Spleen (tissue), 11 donors: Measurements from ENCODE around the gene SERPINB12. TPM values are rescaled to one million over a fixed set of nuclear protein-coding genes. Genes with fewer than 3 reads are reported as not detected.

ENCODE experiments used
- DNase-seq: peaks from one replicate; pipeline ENCODE4 v3.0.0-alpha.2; 2020
- H3K27ac ChIP-seq, 8 donors: fragments of 200-600 bp; sonication (generic) in 7 of 8; 1 replicate in 4 of 8; 2 replicates in 4 of 8; pipeline versions ENCODE4 v1.5.0 to v1.8.0; 2016 to 2021; ENCODE audit warnings: inconsistent platforms in 4 of 8, mild to moderate bottlenecking in 4 of 8, moderate library complexity in 1 of 8
- H3K27me3 ChIP-seq, 7 donors: fragments of 200-600 bp; sonication (generic) in 6 of 7; replicated peaks in 1 of 7; 1 replicate in 4 of 7; 2 replicates in 3 of 7; pipeline versions ENCODE4 v1.5.0 to v1.8.0; 2016 to 2021; ENCODE audit warnings: inconsistent platforms in 3 of 7, mild to moderate bottlenecking in 1 of 7
- H3K36me3 ChIP-seq, 6 donors: fragments of 200-600 bp; sonication (generic) in 5 of 6; 1 replicate in 4 of 6; 2 replicates in 2 of 6; pipeline versions ENCODE4 v1.5.0 to v1.8.0; 2016 to 2021; ENCODE audit warnings: inconsistent platforms in 2 of 6
- H3K4me1 ChIP-seq, 6 donors: fragments of 200-600 bp; sonication (generic) in 5 of 6; 1 replicate in 3 of 6; 2 replicates in 3 of 6; pipeline versions ENCODE4 v1.5.0 to v1.8.0; 2016 to 2021; ENCODE audit warnings: inconsistent platforms in 3 of 6
- H3K4me3 ChIP-seq, 8 donors: fragments of 200-600 bp; sonication (generic) in 7 of 8; 1 replicate in 4 of 8; 2 replicates in 4 of 8; pipeline versions ENCODE4 v1.5.0 to v1.8.0; 2016 to 2021; ENCODE audit warnings: inconsistent platforms in 4 of 8, mild to moderate bottlenecking in 4 of 8, moderate library complexity in 2 of 8
- H3K9me3 ChIP-seq, 8 donors: fragments of 200-600 bp; sonication (generic) in 7 of 8; 1 replicate in 4 of 8; 2 replicates in 4 of 8; pipeline versions ENCODE4 v1.5.0 to v1.8.0; 2016 to 2021; ENCODE audit warnings: inconsistent platforms in 4 of 8
- POLR2A ChIP-seq, 3 donors: fragments of 450-650 bp; IDR thresholded peaks; one replicate each; pipeline ENCODE4 v1.5.1; 2017; ENCODE audit warnings: antibody characterized with exemption in 3 of 3, mild to moderate bottlenecking in 1 of 3
- POLR2AphosphoS5 ChIP-seq, 3 donors: sonication (generic); formaldehyde crosslinking; IDR thresholded peaks; one replicate each; pipeline ENCODE4 v1.5.1; 2017; ENCODE audit warnings: antibody characterized with exemption in 3 of 3
- WGBS, 5 donors: extraction: QIAGEN DNeasy Blood & Tissue Kit in 3 of 5; methylation state at CpG; one replicate each; pipeline versions ENCODE4 v1.1.5 to v1.1.7; 2013 to 2018; 5-methylcytosine and 5-hydroxymethylcytosine counted together
- intact Hi-C: fragments of 100-400 bp; cut with DNase I; formaldehyde crosslinking; loops from one replicate; pipeline ENCODE4 v1.15.0; 2023; ENCODE audit warnings: low total_unique reads
- polyA plus RNA-seq, 3 donors: library from polyadenylated mRNA; stranded (reverse); fragments of 200-250 nt; gene quantifications; one replicate each; pipeline ENCODE4 v1.2.1, GENCODE V29; 2013
- total RNA-seq, 7 donors: library from RNA; depleted of rRNA in 3 of 7; stranded (reverse); fragments of >200 nt in 3 of 7; fragmentation: NEBNext Ultra II Directional in 4 of 7; extraction: Animal tissue kit (Norgen Biotek cat#: 25700) in 4 of 7; gene quantifications; one replicate each; pipeline versions ENCODE4 v1.1.0 to v1.2.1, GENCODE V29; 2016 to 2021
- TF ChIP-seq, protein P1 (sequence below), 11 experiments: fragments of 200-600 bp in 7 of 11; fragments of 450-650 bp in 4 of 11; sonication (generic) in 4 of 11; IDR thresholded peaks in 8 of 11; conservative IDR thresholded peaks in 3 of 11; 1 replicate in 7 of 11; 2 replicates in 4 of 11; pipeline versions ENCODE4 v1.4.0 to v1.8.0; 2016 to 2021; ENCODE audit warnings: antibody characterized with exemption in 11 of 11, inconsistent platforms in 4 of 11, mild to moderate bottlenecking in 1 of 11
- donor health status: healthy with polysubstance abuse.
- donor health status: DM: no; HTN: no; CAD: no; lungs with moderate emphysema.
- donor health status: DM: no; HTN: no; CAD: no.
- donor health status: Bipolar disorder and iron deficiency.
- donor health status: healthy.
- donor health status: DM: no; HTN: no; CAD: no.
- donor health status: DM: yes; HTN: yes; CAD: no.

The SERPINB12 gene
- total and polyA plus RNA-seq, 10 donors = not detected

DNA sequence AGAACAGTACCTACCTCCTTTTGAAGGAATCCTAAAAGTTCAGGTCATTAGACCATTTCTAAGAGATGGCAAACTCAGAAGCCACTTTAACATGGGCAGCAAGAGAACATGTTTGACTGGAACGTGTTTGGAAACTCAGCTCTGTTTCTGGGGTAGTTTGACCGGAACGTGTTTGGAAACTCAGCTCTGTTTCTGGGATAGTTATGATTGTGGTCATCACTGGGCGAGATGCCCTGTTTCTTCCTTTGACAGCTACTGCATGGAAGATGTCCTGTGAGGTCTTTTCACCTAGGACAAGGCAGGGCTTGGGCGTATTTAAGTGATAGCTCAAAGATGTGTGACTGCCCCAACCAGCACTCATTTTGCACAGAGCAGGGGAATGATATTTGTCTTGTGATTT lies 25.1 kb downstream of the SERPINB12 start:
- intact Hi-C loops = no loop called here
- H3K4me1 ChIP-seq = no peaks in the 10 kb centered on the region
- WGBS, 5 donors = 80 to 88% (median 86%) methylated on average over 4 to 5 of the region's 5 CpGs
- TF ChIP-seq, protein P1, sequence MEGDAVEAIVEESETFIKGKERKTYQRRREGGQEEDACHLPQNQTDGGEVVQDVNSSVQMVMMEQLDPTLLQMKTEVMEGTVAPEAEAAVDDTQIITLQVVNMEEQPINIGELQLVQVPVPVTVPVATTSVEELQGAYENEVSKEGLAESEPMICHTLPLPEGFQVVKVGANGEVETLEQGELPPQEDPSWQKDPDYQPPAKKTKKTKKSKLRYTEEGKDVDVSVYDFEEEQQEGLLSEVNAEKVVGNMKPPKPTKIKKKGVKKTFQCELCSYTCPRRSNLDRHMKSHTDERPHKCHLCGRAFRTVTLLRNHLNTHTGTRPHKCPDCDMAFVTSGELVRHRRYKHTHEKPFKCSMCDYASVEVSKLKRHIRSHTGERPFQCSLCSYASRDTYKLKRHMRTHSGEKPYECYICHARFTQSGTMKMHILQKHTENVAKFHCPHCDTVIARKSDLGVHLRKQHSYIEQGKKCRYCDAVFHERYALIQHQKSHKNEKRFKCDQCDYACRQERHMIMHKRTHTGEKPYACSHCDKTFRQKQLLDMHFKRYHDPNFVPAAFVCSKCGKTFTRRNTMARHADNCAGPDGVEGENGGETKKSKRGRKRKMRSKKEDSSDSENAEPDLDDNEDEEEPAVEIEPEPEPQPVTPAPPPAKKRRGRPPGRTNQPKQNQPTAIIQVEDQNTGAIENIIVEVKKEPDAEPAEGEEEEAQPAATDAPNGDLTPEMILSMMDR (IDR thresholded peaks at IDR 0.05 in 8 of 11, conservative IDR thresholded peaks at IDR 0.05 in 3 of 11) = no peak
- TF ChIP-seq POLR2A (IDR thresholded peaks at IDR 0.05) = no peak
- TF ChIP-seq POLR2AphosphoS5 (IDR thresholded peaks at IDR 0.05) = no peak
- no peak overlapping the region for H3K4me3 ChIP-seq
- no peak for DNase-seq
- H3K27ac ChIP-seq = no peak overlapping the region
- H3K9me3 ChIP-seq = no peaks in the 10 kb centered on the region
- peaks cover 0 to 5% (median 0%) of the 10 kb centered on the region in 7 donors for H3K27me3 ChIP-seq
- no peaks in the 10 kb centered on the region for H3K36me3 ChIP-seq

DNA sequence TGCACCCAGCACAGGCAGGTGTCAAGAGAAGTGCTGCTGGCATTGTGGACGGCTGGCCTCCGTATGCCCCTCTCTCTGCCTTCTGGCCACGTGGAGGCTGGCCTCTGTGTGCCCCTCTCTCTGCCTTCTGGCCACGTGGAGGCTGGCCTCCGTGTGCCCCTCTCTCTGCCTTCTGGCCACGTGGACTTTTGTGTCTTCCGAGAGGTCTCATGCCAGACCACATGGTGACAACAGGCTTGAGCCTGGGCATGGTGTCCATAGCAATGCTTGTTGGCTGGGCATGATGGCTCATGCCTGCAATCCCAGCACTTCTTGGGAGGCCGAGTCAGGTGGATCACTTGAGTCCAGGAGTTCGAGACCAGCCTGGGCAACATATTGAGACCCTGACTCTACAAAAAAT lies 25.7 kb downstream of the SERPINB12 start:
- intact Hi-C loops = no loop called here
- no peaks in the 10 kb centered on the region for H3K36me3 ChIP-seq
- no peak overlapping the region for H3K27ac ChIP-seq
- peaks cover 0 to 5% (median 0%) of the 10 kb centered on the region in 7 donors for H3K27me3 ChIP-seq
- H3K4me3 ChIP-seq = no peak overlapping the region
- TF ChIP-seq POLR2A (IDR thresholded peaks at IDR 0.05) = no peak
- TF ChIP-seq, protein P1 (IDR thresholded peaks at IDR 0.05 in 8 of 11, conservative IDR thresholded peaks at IDR 0.05 in 3 of 11) = no peak
- H3K9me3 ChIP-seq = no peaks in the 10 kb centered on the region
- no peak for DNase-seq
- whole genome bisulfite sequencing, 5 donors = 70 to 81% (median 76%) methylated on average over 9 of the region's 9 CpGs
- no peaks in the 10 kb centered on the region for H3K4me1 ChIP-seq

DNA sequence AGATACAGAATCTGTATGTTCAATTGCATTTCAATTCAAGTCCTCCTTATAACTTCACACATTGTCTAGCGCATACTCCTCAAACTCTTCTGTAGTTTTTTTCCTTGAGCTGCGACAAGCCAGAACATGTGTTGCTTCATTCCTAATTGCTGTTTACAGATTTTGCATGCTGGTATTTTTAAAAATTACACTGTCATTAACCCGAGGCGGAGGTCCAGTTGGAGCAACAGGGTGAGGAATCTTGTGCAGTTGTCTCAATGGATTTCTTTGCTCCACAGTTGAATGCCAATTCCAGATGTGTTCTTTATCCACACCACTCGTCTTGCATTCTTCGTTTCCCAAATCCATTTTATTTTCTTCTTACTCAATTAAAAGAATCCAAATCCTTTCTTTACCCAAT lies 28.6 kb downstream of the SERPINB12 start:
- TF ChIP-seq, protein P1 (IDR thresholded peaks at IDR 0.05 in 8 of 11, conservative IDR thresholded peaks at IDR 0.05 in 3 of 11) = no peak
- TF ChIP-seq POLR2A (IDR thresholded peaks at IDR 0.05) (no peak), POLR2AphosphoS5 (IDR thresholded peaks at IDR 0.05) (no peak)
- intact Hi-C loops = no loop called here
- 76 to 86% (median 83%) methylated on average over 6 of the region's 6 CpGs for WGBS, 5 donors
- Histone ChIP-seq H3K9me3 (no peaks in the 10 kb centered on the region), H3K4me1 (no peaks in the 10 kb centered on the region), H3K4me3 (no peak overlapping the region), H3K27me3 (peaks cover 0 to 5% (median 0%) of the 10 kb centered on the region in 7 donors), H3K27ac (no peak overlapping the region), H3K36me3 (no peaks in the 10 kb centered on the region)
- DNase-seq = no peak

DNA sequence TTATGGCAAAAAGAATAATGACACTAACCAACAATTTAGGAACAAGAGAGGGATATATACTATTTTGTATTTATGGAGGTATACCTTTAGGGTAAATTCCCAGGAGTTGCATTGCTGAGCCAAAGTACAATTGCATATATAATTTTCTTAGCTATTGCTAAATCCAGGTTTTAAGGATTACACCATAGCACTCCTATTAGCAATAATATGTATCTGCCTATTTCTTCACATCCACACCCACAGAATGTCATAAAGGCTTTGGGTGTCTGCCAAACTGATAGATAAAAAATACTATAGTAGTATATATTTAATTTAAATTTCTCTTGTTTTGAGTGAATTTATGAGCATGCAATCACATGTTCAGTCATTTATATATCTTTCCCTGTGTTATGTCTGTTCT lies 33.5 kb downstream of the SERPINB12 start:
- no peaks in the 10 kb centered on the region for H3K9me3 ChIP-seq
- H3K27me3 ChIP-seq = peaks cover 0 to 5% (median 0%) of the 10 kb centered on the region in 7 donors
- intact Hi-C loops = loop anchor here (5.0 kb wide), 1 partner anchor 53 kb away; no protein-coding TSS in a partner anchor
- H3K36me3 ChIP-seq = no peaks in the 10 kb centered on the region
- DNase-seq = no peak
- no peak overlapping the region for H3K4me3 ChIP-seq
- no peak overlapping the region for H3K27ac ChIP-seq
- TF ChIP-seq POLR2AphosphoS5 (IDR thresholded peaks at IDR 0.05) (no peak), POLR2A (IDR thresholded peaks at IDR 0.05) (no peak)
- TF ChIP-seq, protein P1 (IDR thresholded peaks at IDR 0.05 in 8 of 11, conservative IDR thresholded peaks at IDR 0.05 in 3 of 11) = no peak
- H3K4me1 ChIP-seq = peaks cover 0 to 3% (median 0%) of the 10 kb centered on the region in 6 donors
